Skeletal muscle cell (primary cell): Measurements from ENCODE around the gene DNAJC2.
A peak's percentile ranks its signal among the peaks of the same experiment; 100 is the strongest.
"Not testable (repeated sequence)": the region's sequence is repeated elsewhere in the genome, so short reads cannot be mapped to it uniquely, and the experiment has no call there.

Source experiments
- DNase-seq: peaks from one replicate; pipeline ENCODE4 v3.0.0-alpha.2; 2010; ENCODE audit warnings: low read depth
- H3K4me3 ChIP-seq: 2 replicates; pipeline ENCODE4 v1.5.1; 2011; ENCODE audit warnings: low read depth, mild to moderate bottlenecking, control low read depth, low read length, moderate library complexity

The DNAJC2 gene

GRCh38 chr7:103279963-103280802 is 64.4 kb downstream of the DNAJC2 start:
- not testable (repeated sequence) for DNase-seq
- H3K4me3 ChIP-seq = peak overlapping the region; percentile 56

DNA sequence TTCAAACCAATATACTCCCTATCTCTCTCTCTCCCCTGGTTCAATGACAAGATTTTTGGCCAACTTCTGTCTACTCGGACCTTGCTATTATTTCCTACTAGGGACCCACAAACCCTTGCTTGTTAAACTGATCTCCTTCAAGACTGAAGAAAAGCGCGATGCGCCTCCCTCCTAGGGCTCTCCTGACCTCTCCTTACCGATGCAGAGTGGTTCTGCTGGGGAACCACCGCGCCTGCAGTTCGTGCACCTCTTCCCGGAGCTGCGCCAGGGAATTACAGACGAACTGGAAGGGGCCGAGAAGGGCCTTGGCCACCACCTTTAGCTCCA is 65.0 kb downstream of the DNAJC2 start:
- not testable (repeated sequence) for DNase-seq
- peak overlapping the region; percentile 56 for H3K4me3 ChIP-seq

GRCh38 chr7:103278195-103278594 is 66.4 kb downstream of the DNAJC2 start:
- not testable (repeated sequence) for H3K4me3 ChIP-seq

DNA sequence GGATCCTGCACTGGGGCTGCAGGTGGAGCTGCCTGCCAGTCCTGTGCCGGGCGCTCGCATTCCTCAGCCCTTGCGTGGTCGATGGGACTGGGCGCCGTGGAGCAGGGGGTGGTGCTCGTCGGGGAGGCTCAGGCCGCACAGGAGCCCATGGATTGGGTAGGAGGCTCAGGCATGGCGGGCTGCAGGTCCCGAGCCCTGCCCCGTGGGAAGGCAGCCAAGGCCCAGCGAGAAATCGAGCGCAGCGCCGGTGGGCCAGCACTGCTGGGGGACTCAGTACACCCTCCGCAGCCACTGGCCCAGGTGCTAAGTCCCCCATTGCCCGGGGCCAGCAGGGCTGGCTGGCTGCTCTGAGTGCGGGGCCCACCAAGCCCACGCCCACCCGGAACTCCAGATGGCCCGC is 69.7 kb downstream of the DNAJC2 start:
- not testable (repeated sequence) for DNase-seq, H3K4me3 ChIP-seq

More at GRCh38 chr7:103278195-103278594, 66.4 kb downstream of the DNAJC2 start:
- DNase-seq = not testable (repeated sequence)

DNA sequence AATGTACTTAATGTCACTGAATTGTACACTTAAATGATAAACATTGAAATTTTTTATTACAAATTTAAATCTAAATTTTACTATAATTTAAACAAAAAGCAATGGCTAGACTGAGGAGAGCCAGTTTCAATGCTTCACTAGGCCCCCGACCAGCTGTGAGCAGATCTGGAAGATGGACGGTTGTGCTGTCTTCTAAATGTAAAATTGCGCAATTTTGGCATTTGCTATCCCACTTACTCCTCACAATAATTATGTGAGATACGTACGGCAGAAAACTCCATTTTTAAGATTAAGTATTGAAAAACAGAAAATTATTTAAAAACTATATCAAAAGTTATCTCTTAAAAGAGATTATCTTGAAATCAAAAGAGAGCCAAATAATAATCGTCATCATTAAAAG is 71.2 kb downstream of the DNAJC2 start:
- H3K4me3 ChIP-seq, DNase-seq: not testable (repeated sequence)

GRCh38 chr7:103266229-103266628 is 78.3 kb downstream of the DNAJC2 start:
- DNase-seq, H3K4me3 ChIP-seq: not testable (repeated sequence)

GRCh38 chr7:103264054-103264453 is 80.5 kb downstream of the DNAJC2 start:
- not testable (repeated sequence) for DNase-seq, H3K4me3 ChIP-seq
